Activated CD8-positive, alpha-beta T cell treated with anti-CD3 and anti-CD28 coated beads, Interleukin-2, amount 10 ng/mL, durations not matched to agents 7 days and 5 days (primary cell): ENCODE data around the gene AHI1. TPM values are rescaled to one million over a fixed set of nuclear protein-coding genes. Genes with fewer than 3 reads are reported as not detected.
A peak's percentile ranks its signal among the peaks of the same experiment; 100 is the strongest.

Source experiments
- ATAC-seq: fragments of 150-1000 bp; cut with Tn5 transposase; one replicate; pipeline ENCODE4 v1.10.0; 2021; ENCODE audit warnings: moderate library complexity
- CTCF ChIA-PET: fragments of 350-600 bp; sonication (Branson Sonifier 250); formaldehyde crosslinking; loops from one replicate; lab custom pipeline; 2021; ENCODE audit warnings: antibody characterized with exemption; lab: Charles Lee
- POLR2A ChIA-PET: fragments of 350-600 bp; sonication (Branson Sonifier 250); formaldehyde crosslinking; loops from one replicate; lab custom pipeline; 2021; ENCODE audit warnings: antibody characterized with exemption; lab: Charles Lee
- DNase-seq: peaks from one replicate; pipeline ENCODE4 v3.0.0-alpha.2; 2020
- H3K27ac Mint-ChIP-seq: one replicate; pipeline ENCODE4 v1.8.0; 2021; ENCODE audit warnings: mild to moderate bottlenecking, mixed read lengths
- H3K27me3 Mint-ChIP-seq: one replicate; pipeline ENCODE4 v1.8.0; 2021; ENCODE audit warnings: low read depth, mixed read lengths
- H3K36me3 Mint-ChIP-seq: one replicate; pipeline ENCODE4 v1.8.0; 2021; ENCODE audit warnings: low read depth, mixed read lengths
- H3K4me1 Mint-ChIP-seq: one replicate; pipeline ENCODE4 v1.8.0; 2021; ENCODE audit warnings: low read depth, mixed read lengths
- H3K4me3 Mint-ChIP-seq: one replicate; pipeline ENCODE4 v1.8.0; 2021; ENCODE audit warnings: mild to moderate bottlenecking, mixed read lengths
- H3K9me3 Mint-ChIP-seq: one replicate; pipeline ENCODE4 v1.8.0; 2022; ENCODE audit warnings: mixed read lengths; ENCODE audit not compliant: insufficient read depth
- total RNA-seq, 2 experiments: library from RNA; stranded (reverse); gene quantifications; one replicate each; pipeline ENCODE4 v1.2.3, GENCODE V29; 2021

AHI1 gene
- total RNA-seq, 2 experiments from 2014 or later, result 10.9 to 13.8 TPM

DNA sequence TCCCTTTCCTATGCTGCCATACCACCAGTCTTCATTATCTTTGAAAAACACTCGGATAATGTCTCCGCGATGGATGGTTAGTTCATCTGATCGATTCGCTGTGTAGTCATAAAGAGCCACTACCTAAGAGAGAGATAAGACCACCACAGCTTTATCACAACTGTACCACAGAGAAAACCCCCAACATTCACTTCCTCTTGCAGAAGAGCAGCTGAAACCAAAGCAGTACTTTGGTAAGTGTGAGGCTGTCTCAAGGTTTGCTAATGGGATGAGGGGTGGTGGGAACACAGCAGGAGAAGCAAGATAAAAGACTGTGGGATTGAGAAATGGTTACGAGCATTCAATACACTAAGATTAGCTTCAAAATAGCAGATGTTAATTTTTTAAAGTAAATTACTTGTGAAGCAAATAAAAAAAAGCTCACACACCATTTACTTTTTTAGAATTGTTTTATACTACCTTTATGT lies 174.3 kb downstream of the AHI1 start:
- peak; percentile 79 for ATAC-seq
- Mint-ChIP-seq H3K27ac (peak overlapping the region; percentile 32), H3K9me3 (no peaks in the 10 kb centered on the region), H3K27me3 (no peaks in the 10 kb centered on the region), H3K4me1 (peaks cover 28% of the 10 kb centered on the region), H3K4me3 (peak overlapping the region; percentile 6), H3K36me3 (no peaks in the 10 kb centered on the region)
- CTCF ChIA-PET, result interaction anchor here (0.6 to 2.0 kb wide), 5 partner anchors 59 to 106 kb away, joined by 3 to 6 read pairs (median 3); no protein-coding TSS in a partner anchor
- POLR2A ChIA-PET, result interaction anchor here (0.6 kb wide), 1 partner anchor 183 kb away, joined by 3 read pairs; no protein-coding TSS in a partner anchor
- DNase-seq, result peak; percentile 40

DNA sequence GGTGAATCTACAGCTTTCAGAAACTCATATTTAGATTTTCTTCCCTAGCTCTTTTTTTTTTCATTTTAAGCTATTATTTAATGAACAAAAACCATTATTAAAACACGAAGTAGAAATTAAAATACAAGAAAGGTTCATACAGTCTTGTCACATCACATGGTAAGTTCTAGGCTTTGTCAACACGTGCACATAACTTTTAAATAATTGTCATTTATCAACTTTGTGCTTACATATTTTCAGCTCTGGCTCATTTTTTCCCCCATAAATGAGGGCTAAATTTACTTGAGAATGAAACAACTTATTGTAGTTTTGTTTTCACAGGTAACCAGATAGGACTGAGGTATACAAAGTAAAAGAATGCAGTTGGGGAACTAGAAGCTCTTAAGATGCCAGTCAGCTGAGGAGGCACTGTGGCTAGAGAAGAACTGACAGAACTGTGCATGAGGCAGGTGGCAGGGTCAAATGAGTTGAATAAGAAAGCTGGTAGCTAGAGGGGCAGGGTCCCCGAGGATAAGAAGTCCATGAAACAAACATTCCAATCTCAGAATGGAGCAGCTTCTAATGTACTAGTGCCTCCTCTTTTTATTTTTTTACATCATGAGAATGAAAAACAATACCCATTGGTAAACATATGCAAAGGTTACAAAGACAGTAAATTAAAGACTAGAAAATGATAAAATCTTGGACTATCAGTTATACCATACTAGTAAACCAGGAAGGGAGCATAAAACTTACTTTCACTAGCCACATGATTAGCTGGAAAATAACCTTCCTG lies 174.9 kb downstream of the AHI1 start:
- Mint-ChIP-seq H3K4me1 (peaks cover 28% of the 10 kb centered on the region), H3K4me3 (peak overlapping the region; percentile 6), H3K27me3 (no peaks in the 10 kb centered on the region), H3K9me3 (no peaks in the 10 kb centered on the region), H3K36me3 (no peaks in the 10 kb centered on the region), H3K27ac (peak overlapping the region; percentile 26)
- CTCF ChIA-PET, result interaction anchor here (0.7 to 2.0 kb wide), 6 partner anchors 32 to 101 kb away, joined by 3 to 6 read pairs (median 3); no protein-coding TSS in a partner anchor
- ATAC-seq (peak; percentile 18), DNase-seq (no peak)
- POLR2A ChIA-PET, result no interaction called here

DNA sequence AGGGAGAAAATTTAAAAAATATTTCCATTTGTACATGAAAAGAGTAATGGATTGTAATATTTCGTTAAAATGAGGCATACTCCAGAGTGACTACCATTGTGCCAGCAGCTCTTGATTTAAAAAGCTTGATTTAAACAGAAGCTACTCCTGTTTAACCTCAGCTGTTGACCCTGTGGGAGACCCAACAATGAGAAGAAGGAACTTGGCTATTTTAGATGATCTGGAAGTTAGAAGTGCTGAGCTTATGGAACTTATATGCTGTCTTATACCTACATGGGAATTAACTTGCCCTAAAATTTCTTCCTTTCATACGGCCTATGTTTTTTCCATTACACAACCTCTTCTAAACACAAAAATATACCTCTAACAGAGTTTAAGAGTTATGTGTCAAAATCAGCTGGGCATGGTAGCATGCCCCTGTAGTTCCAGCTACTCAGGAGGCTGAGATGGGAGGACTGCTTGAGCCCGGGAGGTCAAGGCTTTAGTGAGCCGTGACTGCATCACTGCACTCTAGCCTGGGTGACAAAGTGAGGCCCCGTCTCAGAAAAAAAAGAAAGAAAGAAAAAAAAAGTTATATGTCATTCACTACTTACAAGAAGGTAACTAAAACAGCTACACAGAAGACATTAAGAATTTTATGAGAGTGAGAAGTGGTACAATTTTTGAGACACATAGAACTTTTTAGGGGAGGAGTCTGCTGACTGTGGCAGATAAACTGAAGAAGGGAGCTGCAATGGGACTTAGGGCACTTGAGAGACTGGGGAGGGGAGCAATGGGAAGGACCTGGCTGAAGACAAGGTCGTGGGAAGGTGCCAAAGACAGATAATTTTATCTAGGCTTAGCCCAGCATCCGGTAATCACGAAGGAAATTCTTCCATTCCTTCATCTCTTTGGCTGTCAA lies 176.6 kb downstream of the AHI1 start:
- Mint-ChIP-seq H3K27me3 (no peaks in the 10 kb centered on the region), H3K9me3 (no peaks in the 10 kb centered on the region), H3K27ac (no peak overlapping the region), H3K4me3 (no peak overlapping the region), H3K36me3 (no peaks in the 10 kb centered on the region), H3K4me1 (peaks cover 28% of the 10 kb centered on the region)
- DNase-seq, result no peak
- CTCF ChIA-PET, result interaction anchor here (1.1 kb wide), 1 partner anchor 1197 kb away, joined by 3 read pairs; no protein-coding TSS in a partner anchor
- POLR2A ChIA-PET, result no interaction called here
- ATAC-seq, result no peak

DNA sequence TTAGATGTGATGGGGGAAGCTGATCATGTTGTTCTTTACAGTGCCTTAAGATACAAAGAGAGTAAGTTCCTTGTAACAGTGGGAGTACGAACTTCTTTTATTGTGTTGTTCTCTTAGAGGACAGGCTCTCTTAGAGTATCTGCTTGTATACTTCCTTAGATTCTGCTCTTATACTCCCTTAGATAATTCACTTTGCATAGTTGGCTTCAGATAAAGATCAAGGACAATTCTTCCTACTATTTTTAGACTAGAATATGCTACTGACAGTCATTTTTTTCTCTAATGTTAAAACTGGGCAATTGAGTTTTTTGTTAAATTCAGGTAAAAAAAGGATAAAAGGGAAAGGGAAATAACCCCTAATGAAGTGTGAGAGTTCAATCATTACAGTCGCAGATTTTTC lies 177.7 kb downstream of the AHI1 start:
- H3K9me3 Mint-ChIP-seq, result no peaks in the 10 kb centered on the region

DNA sequence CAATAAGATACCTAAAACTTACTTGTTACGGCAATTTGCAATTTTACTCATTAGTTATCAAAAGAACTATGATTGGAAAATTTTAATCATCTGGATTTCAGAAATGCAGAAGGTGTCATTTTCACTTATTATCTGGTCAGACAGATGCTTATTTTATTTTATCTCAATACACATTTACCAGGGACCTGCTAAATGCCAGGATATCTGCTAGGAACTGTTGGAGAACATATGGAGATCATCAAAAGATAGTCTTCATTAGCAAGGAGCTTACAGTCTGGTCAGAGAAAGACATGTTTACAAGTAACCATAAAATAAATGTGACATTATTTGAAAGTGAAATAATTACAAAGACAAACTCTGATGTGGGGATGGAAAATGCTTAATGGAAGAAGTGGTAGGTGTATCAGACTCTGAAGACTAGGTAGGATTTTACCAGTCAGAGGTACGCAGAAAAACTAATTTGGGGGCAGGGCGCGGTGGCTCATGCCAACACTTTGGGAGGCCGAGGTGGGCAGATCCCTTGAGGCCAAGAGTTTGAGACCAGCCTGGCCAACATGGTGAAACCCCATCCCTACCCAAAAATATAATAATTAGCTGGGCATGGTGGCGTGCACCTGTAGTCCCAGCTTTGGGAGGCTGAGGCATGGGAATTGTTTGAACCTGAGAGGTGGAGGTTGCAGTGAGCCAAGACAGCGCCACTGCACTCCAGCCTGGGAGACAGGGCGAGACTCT lies 178.6 kb downstream of the AHI1 start:
- Mint-ChIP-seq H3K4me3 (no peak overlapping the region), H3K36me3 (no peaks in the 10 kb centered on the region), H3K9me3 (no peaks in the 10 kb centered on the region), H3K27me3 (no peaks in the 10 kb centered on the region), H3K27ac (no peak overlapping the region), H3K4me1 (peaks cover 19% of the 10 kb centered on the region)
- CTCF ChIA-PET, result interaction anchor here (0.6 kb wide), 1 partner anchor 257 kb away, joined by 3 read pairs; no protein-coding TSS in a partner anchor
- POLR2A ChIA-PET, result no interaction called here
- DNase-seq (no peak), ATAC-seq (no peak)

More for the DNA sequence above, 177.7 kb downstream of the AHI1 start:
- Mint-ChIP-seq H3K36me3 (no peaks in the 10 kb centered on the region), H3K4me3 (no peak overlapping the region), H3K27ac (no peak overlapping the region), H3K4me1 (peaks cover 21% of the 10 kb centered on the region), H3K27me3 (no peaks in the 10 kb centered on the region)
- CTCF ChIA-PET, result interaction anchor here (0.6 to 0.8 kb wide), 2 partner anchors 201 to 258 kb away, joined by 3 read pairs; no protein-coding TSS in a partner anchor
- no peak for DNase-seq
- POLR2A ChIA-PET, result no interaction called here
- no peak for ATAC-seq

DNA sequence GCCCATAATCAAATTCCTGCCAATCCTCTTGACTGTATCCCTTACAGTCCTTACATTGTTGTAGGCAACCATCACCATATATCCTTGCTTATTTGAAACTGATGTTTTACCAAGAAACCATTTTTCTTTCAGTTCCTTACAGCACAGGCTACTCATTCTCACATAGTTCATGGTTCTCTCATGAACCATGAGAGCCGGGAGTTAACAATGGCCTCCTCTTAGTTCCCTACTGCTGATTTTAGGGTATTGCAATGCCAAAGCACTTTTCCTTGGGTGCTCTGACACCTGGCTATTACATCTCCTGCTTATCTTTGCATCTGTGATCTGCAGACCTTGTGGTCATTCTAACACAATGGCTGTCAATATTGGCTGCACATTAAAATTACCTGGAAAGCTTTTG lies 183.0 kb downstream of the AHI1 start:
- Mint-ChIP-seq H3K27ac (no peak overlapping the region), H3K9me3 (no peaks in the 10 kb centered on the region), H3K27me3 (no peaks in the 10 kb centered on the region), H3K4me1 (no peaks in the 10 kb centered on the region), H3K36me3 (peaks cover 5% of the 10 kb centered on the region), H3K4me3 (no peak overlapping the region)
- DNase-seq (no peak), ATAC-seq (no peak)
- CTCF ChIA-PET, result no interaction called here
- POLR2A ChIA-PET, result no interaction called here

DNA sequence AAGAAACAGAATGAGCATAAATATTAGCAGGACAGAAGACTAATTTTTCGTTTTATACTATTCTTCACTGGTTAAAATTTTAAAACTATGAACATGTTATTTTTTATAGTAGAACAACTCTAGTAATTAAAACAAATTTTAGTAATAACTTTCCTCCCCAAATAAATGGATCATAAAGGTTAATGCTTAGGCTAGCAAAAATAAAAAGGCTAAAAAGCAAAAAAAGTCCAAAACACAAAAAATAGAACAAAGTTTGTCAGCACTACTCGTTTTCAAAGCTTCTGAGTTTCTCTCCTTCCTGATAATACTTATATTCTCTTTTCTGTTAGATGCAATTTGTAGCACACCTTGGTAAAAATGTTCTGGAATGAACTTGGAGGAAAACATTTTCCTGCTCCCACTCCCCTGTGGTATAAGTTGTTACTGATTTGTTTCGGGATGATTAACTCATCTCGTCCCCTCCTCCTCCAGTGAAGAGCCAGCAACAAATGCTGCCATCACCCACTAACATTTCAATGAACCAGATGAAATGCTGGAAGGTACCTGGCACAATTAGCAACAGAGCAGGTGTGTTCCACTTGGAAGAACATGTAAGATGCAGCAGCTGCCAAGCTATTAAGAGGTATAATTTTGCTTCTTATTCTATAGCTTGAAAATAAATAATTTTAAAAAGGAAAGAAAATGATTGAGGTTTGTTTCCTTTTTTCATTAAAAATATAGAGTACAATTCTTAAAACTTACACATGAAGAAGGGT lies 185.9 kb downstream of the AHI1 start:
- Mint-ChIP-seq H3K27ac (no peak overlapping the region), H3K27me3 (no peaks in the 10 kb centered on the region), H3K4me1 (peaks cover 2% of the 10 kb centered on the region), H3K9me3 (no peaks in the 10 kb centered on the region), H3K4me3 (no peak overlapping the region), H3K36me3 (peaks cover 5% of the 10 kb centered on the region)
- POLR2A ChIA-PET, result no interaction called here
- DNase-seq, result no peak
- CTCF ChIA-PET, result no interaction called here
- ATAC-seq, result no peak

DNA sequence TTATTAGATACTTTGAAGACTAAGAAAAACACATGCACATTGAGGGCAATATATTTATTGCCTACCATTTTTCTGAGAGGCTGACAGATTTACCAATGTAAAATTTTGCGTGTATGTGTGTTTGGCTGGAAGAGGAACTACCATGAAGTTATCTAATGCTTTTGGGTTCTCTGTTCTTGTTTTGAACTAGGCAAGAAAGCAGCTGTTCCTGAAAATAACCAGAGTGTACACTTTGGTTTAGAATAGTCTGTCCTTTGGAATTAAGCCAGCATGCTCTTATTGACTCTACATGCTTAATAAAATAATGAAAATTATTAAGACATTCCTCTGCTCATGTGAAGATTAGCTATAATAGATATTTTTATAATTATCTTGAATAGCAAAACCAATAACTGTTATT lies 187.2 kb downstream of the AHI1 start:
- POLR2A ChIA-PET, result no interaction called here
- Mint-ChIP-seq H3K9me3 (no peaks in the 10 kb centered on the region), H3K4me1 (peaks cover 2% of the 10 kb centered on the region), H3K4me3 (no peak overlapping the region), H3K36me3 (peaks cover 5% of the 10 kb centered on the region), H3K27me3 (no peaks in the 10 kb centered on the region), H3K27ac (no peak overlapping the region)
- CTCF ChIA-PET, result no interaction called here
- ATAC-seq (no peak), DNase-seq (no peak)

DNA sequence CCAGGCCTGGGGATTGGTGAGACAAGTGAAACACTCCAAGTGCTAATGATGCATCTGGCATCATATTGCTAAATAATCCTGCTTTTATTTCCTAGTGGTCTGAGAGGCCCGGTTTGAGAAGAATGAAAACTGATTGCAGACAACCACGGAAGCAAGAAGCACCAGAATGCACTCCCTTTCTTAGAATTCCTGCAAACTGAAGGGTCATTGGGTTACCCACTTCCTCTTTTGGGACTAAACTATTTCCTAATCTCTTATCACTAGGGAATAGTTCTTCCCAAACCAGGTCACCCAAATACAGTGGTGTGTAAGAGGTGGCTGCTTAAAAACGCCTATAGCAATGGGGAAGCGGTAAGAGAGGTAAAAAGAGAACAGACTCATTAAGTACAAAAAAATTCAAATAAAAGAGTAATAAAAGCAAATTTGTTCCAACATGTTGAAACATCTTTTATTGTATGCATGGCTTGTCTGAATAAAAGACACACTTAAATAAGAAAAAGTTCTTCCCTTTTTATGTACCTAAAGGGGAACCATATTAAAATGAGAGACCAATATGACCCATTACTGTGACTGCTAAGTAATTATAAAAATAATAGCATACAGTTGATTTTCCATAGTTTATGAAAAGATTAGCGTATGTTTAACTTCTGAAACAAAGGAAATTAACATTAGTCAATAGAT lies 190.7 kb downstream of the AHI1 start:
- Mint-ChIP-seq H3K9me3 (no peaks in the 10 kb centered on the region), H3K36me3 (peaks cover 4% of the 10 kb centered on the region), H3K4me3 (no peak overlapping the region), H3K27me3 (no peaks in the 10 kb centered on the region), H3K4me1 (peaks cover 2% of the 10 kb centered on the region), H3K27ac (no peak overlapping the region)
- ChIA-PET CTCF (no interaction called here), POLR2A (no interaction called here)
- DNase-seq, result no peak
- ATAC-seq, result no peak

DNA sequence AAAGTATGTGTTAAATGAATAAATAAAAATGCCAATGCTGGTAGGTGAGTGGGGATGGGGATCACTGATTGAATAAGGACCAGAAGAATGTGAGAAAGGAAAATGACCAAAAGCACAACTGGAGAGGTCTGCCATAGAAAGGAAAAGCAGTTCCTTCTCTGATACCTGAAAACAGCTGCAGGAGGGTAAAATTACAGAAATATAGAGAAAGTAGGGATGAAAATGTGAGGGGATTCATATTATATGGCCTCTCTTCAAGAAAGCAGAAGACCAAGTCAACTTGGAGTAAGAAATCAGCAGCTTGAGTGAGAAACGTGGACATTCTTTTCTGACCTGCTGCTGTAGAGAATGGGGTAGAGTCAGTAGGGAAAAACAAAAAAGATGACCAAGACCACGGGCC lies 191.4 kb downstream of the AHI1 start:
- Mint-ChIP-seq H3K4me1 (peaks cover 2% of the 10 kb centered on the region), H3K27ac (no peak overlapping the region), H3K9me3 (no peaks in the 10 kb centered on the region), H3K27me3 (no peaks in the 10 kb centered on the region), H3K36me3 (peaks cover 7% of the 10 kb centered on the region), H3K4me3 (no peak overlapping the region)
- ChIA-PET POLR2A (no interaction called here), CTCF (no interaction called here)
- DNase-seq (no peak), ATAC-seq (no peak)
